ENCODE results near the gene PLEKHA5. TPM values are rescaled to one million over a fixed set of nuclear protein-coding genes. Genes with fewer than 3 reads are reported as not detected.

The PLEKHA5 gene
- total and polyA plus RNA-seq, 2 experiments from 2014 or later = 82.8 to 112 TPM

GRCh38 chr12:19376691-19377090 lies 247.2 kb downstream of the PLEKHA5 start:
- Histone ChIP-seq H3K4me2 (no peak overlapping the region), H3F3A (replicated peaks; ENCODE audit: low read depth) (0 out of 2 replicates have a peak, but pooled peaks cover 8% of the 10 kb centered on the region), H4K20me1 (replicated peaks; ENCODE audit: insufficient read depth) (no peaks in the 10 kb centered on the region), H3K36me3 (ENCODE audit: insufficient read depth) (peaks cover 8% of the 10 kb centered on the region), H3K27ac (ENCODE audit: low read depth) (peak overlapping the region; percentile 40; the same call in 1 of the 2 replicates), H3K4me1 (ENCODE audit: insufficient read depth) (peaks cover 4% of the 10 kb centered on the region), H3K79me2 (replicated peaks; ENCODE audit: insufficient read depth) (no peaks in the 10 kb centered on the region), H2AFZ (no peak overlapping the region), H3K4me3 (no peak overlapping the region), H3K9me2 (ENCODE audit: insufficient read depth) (no peaks in the 10 kb centered on the region), H3K27me3 (ENCODE audit: insufficient read depth) (no peaks in the 10 kb centered on the region)
- Mint-ChIP-seq H3K36me3 (ENCODE audit: low read depth) (peaks cover 45% of the 10 kb centered on the region), H3K4me3 (no peak overlapping the region), H3K9me3 (no peaks in the 10 kb centered on the region), H3K4me1 (peaks cover 4% of the 10 kb centered on the region; the same call in 2 of the 3 replicates), H3K27ac (no peak overlapping the region), H3K27me3 (ENCODE audit: insufficient read depth, low read depth, poor library complexity) (peaks cover 7% of the 10 kb centered on the region)
- TF ChIP-seq EZH2phosphoT487 (IDR thresholded peaks at IDR 0.05; ENCODE audit: unreplicated experiment) = no peak
- ATAC-seq (no peak), DNase-seq (ENCODE audit: low spot score) (no peak)

- Histone ChIP-seq H3K27ac (ENCODE audit: low read depth) (peak overlapping the region; percentile 86), H3K9me2 (ENCODE audit: insufficient read depth) (no peaks in the 10 kb centered on the region), H3K4me2 (no peak overlapping the region), H2AFZ (no peak overlapping the region), H3F3A (replicated peaks; ENCODE audit: low read depth) (0 out of 2 replicates have a peak, but pooled peaks cover 8% of the 10 kb centered on the region), H3K79me2 (replicated peaks; ENCODE audit: insufficient read depth) (no peaks in the 10 kb centered on the region), H3K4me1 (ENCODE audit: insufficient read depth) (peaks cover 6% of the 10 kb centered on the region), H3K27me3 (ENCODE audit: insufficient read depth) (no peaks in the 10 kb centered on the region), H4K20me1 (replicated peaks; ENCODE audit: insufficient read depth) (no peaks in the 10 kb centered on the region), H3K36me3 (ENCODE audit: insufficient read depth) (no peaks in the 10 kb centered on the region), H3K4me3 (no peak overlapping the region)
- TF ChIP-seq ZNF462 (CRISPR knock-in tag; IDR thresholded peaks at IDR 0.05) = 0 out of 2 replicates have a peak, but pooled peaks have one; percentile 76
- no peak for TF ChIP-seq ETS1 (IDR thresholded peaks at IDR 0.05)
- peaks cover 12% of the 10 kb centered on the region; the same call in 2 of the 3 replicates for H3K4me1 Mint-ChIP-seq
- ATAC-seq (peak; percentile 83), DNase-seq (ENCODE audit: low spot score) (peak; percentile 57)
- H3K9me3 Mint-ChIP-seq = no peaks in the 10 kb centered on the region
- no peak overlapping the region for H3K4me3 Mint-ChIP-seq
- H3K27me3 Mint-ChIP-seq (ENCODE audit: insufficient read depth, low read depth, poor library complexity) = peaks cover 11% of the 10 kb centered on the region
- H3K36me3 Mint-ChIP-seq (ENCODE audit: low read depth) = peaks cover 21% of the 10 kb centered on the region
- no peak overlapping the region for H3K27ac Mint-ChIP-seq
Measured at GRCh38 chr12:19382111-19382526, 252.6 kb downstream of the PLEKHA5 start.

All from GM23338 (cell line).